NCI-H446 (cell line): Measurements from ENCODE around the gene EXOC4.
A peak's percentile ranks its signal among the peaks of the same experiment; 100 is the strongest.

ENCODE experiments used
- DNase-seq, 2 experiments: peaks; one replicate each; lab custom pipeline; 2025; lab: John Stamatoyannopoulos, UW

EXOC4 gene

GRCh38 chr7:133428326-133428725, 175.4 kb downstream of the EXOC4 start:
- no peak for DNase-seq

- no peak for DNase-seq
These were observed 176.0 kb downstream of the EXOC4 start for GRCh38 chr7:133428876-133429275.

- DNase-seq = no peak
These were observed 176.5 kb downstream of the EXOC4 start for GRCh38 chr7:133429371-133429770.

GRCh38 chr7:133431134-133431724, 178.4 kb downstream of the EXOC4 start:
- no peak for DNase-seq

GRCh38 chr7:133433165-133433812, 180.4 kb downstream of the EXOC4 start:
- no peak for DNase-seq

GRCh38 chr7:133434246-133434865, 181.5 kb downstream of the EXOC4 start:
- peak; percentile 11 to 31 for DNase-seq

- peak; percentile 10 to 40 for DNase-seq
These were observed 183.1 kb downstream of the EXOC4 start for GRCh38 chr7:133436014-133436428.

GRCh38 chr7:133437544-133437943, 184.7 kb downstream of the EXOC4 start:
- no peak for DNase-seq

GRCh38 chr7:133442818-133443217, 189.9 kb downstream of the EXOC4 start:
- no peak for DNase-seq

- no peak for DNase-seq
These were observed 192.7 kb downstream of the EXOC4 start for GRCh38 chr7:133445617-133446016.

GRCh38 chr7:133448012-133448411, 195.1 kb downstream of the EXOC4 start:
- no peak for DNase-seq

- no peak for DNase-seq
These were observed 199.7 kb downstream of the EXOC4 start for GRCh38 chr7:133452577-133452976.

GRCh38 chr7:133458688-133459087, 205.8 kb downstream of the EXOC4 start:
- DNase-seq = no peak

- DNase-seq = no peak
These were observed 208.5 kb downstream of the EXOC4 start for GRCh38 chr7:133461421-133461820.

- DNase-seq = no peak
These were observed 222.8 kb downstream of the EXOC4 start for GRCh38 chr7:133475655-133476054.

- DNase-seq = peak in 1 of 2 experiments; percentile 74
These were observed 224.9 kb downstream of the EXOC4 start for GRCh38 chr7:133477791-133478190.

GRCh38 chr7:133478591-133479135, 225.8 kb downstream of the EXOC4 start:
- DNase-seq = peak; percentile 19 to 79

- DNase-seq = no peak
These were observed 226.7 kb downstream of the EXOC4 start for GRCh38 chr7:133479456-133480065.

- DNase-seq = no peak
These were observed 228.0 kb downstream of the EXOC4 start for GRCh38 chr7:133480868-133481267.

GRCh38 chr7:133481676-133482075, 228.8 kb downstream of the EXOC4 start:
- peak in 1 of 2 experiments; percentile 56 for DNase-seq

GRCh38 chr7:133482599-133482998, 229.7 kb downstream of the EXOC4 start:
- DNase-seq = no peak

- no peak for DNase-seq
These were observed 231.2 kb downstream of the EXOC4 start for GRCh38 chr7:133484086-133484485.

GRCh38 chr7:133489906-133490305, 237.0 kb downstream of the EXOC4 start:
- no peak for DNase-seq
